Muscle of back (tissue), 13 donors: ENCODE results near the gene ACTL9. TPM values are rescaled to one million over a fixed set of nuclear protein-coding genes. Genes with fewer than 3 reads are reported as not detected.
"Not testable (repeated sequence)": the region's sequence is repeated elsewhere in the genome, so short reads cannot be mapped to it uniquely, and the experiment has no call there.

ENCODE experiments used
- DNase-seq, 3 donors: peaks; one replicate each; pipeline versions ENCODE4 v3.0.0 to v3.0.0-alpha.2; 2013
- long read RNA-seq, 9 donors: transcript quantifications; one replicate each; lab custom pipeline, GENCODE V29; 2026
- polyA plus RNA-seq, 10 donors: library from polyadenylated mRNA; unstranded; fragments of 120-200 nt; gene quantifications; one replicate each; pipeline ENCODE4 v1.2.1, GENCODE V29; 2013; ENCODE audit not compliant: insufficient read length in 10 of 10

Gene ACTL9, protein sequence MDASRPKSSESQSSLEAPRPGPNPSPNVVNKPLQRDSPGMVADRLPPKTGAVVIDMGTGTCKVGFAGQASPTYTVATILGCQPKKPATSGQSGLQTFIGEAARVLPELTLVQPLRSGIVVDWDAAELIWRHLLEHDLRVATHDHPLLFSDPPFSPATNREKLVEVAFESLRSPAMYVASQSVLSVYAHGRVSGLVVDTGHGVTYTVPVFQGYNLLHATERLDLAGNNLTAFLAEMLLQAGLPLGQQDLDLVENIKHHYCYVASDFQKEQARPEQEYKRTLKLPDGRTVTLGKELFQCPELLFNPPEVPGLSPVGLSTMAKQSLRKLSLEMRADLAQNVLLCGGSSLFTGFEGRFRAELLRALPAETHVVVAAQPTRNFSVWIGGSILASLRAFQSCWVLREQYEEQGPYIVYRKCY
- polyA plus RNA-seq = not detected
- long read RNA-seq, donor 1 = 0 reads
- long read RNA-seq, donor 2 = 0 reads
- long read RNA-seq, donor 3, partial matches to known transcripts = 0 of 1 reads
- long read RNA-seq, donor 3, other reads (novel, unspliced or antisense) = 0 of 1 reads
- long read RNA-seq, donor 4 = 0 reads
- long read RNA-seq, donor 5 = 0 reads
- long read RNA-seq, donor 6 = 0 reads
- long read RNA-seq, donor 7 = 0 reads
- long read RNA-seq, donor 8 = 0 reads
- long read RNA-seq, donor 9 = 0 reads

DNA sequence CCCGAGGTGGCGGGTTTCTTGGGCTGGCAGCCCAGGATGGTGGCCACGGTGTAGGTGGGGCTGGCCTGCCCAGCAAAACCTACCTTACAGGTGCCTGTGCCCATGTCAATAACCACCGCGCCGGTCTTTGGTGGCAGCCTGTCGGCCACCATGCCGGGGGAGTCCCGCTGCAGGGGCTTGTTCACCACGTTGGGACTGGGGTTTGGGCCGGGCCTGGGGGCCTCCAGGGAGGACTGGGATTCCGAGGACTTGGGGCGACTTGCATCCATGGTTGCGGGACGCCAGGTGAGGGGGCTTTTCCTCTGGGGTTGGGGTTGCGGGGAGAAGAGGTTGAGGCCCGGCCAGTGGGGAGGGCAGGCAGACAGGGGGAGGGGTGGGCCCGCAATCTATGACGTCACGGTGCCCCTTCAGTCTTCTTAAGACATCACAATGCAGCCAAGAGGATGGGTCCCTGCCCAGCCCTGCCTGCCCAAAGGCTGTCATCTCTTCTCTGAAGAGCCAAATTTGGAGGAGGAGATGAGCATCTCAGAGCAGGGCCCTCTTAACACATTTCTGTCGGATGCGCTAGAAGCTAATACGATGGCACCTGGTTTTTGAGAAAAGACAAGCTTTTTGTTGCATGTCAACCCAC is at the start of gene ACTL9:
Gene ACTL9 (minus strand): TSS at position 363 of the 631 bp plus-strand sequence. CDS start 94 bp downstream, at position 269.
- DNase-seq = no peak

DNA sequence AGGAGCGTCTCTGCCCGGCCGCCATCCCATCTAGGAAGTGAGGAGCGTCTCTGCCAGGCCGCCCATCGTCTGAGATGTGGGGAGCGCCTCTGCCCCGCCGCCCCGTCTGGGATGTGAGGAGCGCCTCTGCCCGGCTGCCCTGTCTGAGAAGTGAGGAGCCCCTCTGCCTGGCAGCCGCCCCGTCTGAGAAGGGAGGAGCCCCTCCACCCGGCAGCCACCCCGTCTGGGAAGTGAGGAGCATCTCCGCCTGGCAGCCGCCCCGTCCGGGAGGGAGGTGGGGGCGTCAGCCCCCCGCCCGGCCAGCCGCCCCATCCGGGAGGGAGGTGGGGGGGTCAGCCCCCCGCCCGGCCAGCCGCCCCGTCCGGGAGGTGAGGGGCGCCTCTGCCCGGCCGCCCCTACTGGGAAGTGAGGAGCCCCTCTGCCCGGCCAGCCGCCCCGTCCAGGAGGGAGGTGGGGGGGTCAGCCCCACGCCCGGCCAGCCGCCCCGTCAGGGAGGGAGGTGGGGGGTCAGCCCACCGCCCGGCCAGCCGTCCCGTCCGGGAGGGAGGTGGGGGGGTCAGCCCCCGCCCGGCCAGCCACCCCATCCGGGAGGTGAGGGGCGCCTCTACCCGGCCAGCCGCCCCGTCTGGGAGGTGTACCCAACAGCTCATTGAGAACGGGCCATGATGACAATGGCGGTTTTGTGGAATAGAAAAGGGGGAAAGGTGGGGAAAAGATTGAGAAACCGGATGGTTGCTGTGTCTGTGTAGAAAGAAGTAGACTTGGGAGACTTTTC is 40.9 kb upstream of the ACTL9 start:
- not testable (repeated sequence) for DNase-seq

DNA sequence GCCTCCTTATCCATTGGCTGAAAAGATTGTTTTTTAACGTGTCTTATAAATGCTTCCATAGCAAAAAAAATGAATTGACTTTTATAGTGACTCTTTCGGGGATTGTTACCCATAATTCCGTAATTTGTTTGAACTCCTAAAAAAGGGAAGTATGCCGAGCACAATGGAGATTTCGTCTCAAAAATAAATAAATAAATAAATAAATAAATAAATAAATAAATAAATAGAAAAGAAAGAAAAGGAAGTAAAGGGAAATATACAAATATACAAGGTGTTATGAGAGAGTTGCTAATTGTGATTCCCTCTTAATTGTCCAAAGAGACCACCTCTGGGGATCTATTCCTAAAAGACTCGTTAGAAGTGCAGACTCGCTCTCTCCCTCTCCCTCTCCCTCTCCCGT is 39.8 kb upstream of the ACTL9 start:
- DNase-seq = no peak

DNA sequence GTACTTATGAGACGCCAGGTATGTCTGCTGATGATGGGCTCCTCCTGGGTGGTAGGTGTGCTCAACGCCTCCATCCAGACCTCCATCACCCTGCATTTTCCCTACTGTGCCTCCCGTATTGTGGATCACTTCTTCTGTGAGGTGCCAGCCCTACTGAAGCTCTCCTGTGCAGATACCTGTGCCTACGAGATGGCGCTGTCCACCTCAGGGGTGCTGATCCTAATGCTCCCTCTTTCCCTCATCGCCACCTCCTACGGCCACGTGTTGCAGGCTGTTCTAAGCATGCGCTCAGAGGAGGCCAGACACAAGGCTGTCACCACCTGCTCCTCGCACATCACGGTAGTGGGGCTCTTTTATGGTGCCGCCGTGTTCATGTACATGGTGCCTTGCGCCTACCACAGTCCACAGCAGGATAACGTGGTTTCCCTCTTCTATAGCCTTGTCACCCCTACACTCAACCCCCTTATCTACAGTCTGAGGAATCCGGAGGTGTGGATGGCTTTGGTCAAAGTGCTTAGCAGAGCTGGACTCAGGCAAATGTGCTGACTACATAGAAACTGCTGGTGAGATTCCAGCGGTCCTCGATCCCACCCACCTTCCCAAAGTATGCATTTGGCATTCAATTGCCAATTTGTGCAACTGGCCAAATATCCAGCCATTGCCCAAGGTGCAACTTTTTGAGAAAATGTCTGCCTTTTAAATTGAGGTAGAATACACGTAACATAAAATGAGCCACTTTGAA is 33.0 kb upstream of the ACTL9 start:
- no peak for DNase-seq

DNA sequence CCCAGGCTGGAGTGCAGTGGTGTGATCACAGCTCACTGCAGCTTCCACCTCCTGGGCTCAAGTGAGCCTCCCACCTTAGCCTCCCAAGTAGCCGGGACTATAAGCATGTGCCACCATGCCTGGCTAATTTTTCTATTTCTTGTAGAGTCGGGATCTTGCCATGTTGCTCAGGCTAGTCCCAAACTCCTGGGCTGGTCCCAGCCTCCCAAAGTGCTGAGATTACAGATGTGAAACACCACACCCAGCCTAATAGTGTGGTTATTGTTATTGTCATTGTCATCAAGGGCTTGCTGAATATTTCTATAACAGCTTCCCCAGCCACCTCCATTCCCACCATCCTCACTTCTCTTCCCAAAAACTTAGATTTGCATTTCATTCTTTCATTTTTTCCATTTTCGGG is 25.7 kb upstream of the ACTL9 start:
- DNase-seq = no peak

DNA sequence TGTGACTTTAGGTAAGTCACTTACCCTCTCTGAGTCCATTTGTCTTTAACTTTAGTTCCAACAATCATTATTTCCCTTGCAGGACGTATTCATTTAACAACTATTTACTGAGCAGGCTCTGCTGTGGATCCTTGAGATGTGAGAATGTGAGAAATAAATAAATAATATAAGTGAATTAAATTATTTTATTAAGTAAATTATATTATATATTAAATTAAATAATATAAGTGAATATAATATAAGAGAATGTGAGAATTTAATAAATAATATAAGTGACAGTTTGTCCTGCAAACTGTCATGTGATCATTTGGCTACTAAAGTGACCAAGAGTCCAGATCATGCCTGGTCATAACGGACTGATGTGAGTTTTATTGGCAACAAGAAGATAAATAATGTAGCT is 23.4 kb upstream of the ACTL9 start:
- DNase-seq = no peak

DNA sequence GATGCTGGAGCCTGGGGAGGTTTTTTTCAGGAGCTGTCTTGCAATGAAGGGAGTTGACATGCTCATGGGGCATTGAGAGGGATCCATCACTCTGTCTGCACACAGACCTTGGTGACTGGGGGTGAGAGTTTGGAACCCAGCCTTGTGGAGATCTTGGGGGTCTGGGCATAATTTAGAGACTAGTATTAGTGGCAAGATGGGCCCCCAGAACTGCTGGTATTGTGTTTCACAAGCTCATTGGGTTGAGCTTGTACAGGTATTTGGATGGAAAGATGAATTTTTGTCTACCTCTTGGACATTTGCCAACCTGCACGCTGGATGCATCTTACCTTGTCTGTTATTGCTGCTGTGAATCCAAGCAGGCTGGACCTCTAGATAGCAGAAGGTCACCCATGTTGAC is 22.7 kb upstream of the ACTL9 start, which contains the start of gene OR2Z1:
Gene OR2Z1 (plus strand): TSS at position 301 of the 400 bp plus-strand sequence. CDS start 9,395 bp downstream, outside the sequence.
- DNase-seq = no peak

DNA sequence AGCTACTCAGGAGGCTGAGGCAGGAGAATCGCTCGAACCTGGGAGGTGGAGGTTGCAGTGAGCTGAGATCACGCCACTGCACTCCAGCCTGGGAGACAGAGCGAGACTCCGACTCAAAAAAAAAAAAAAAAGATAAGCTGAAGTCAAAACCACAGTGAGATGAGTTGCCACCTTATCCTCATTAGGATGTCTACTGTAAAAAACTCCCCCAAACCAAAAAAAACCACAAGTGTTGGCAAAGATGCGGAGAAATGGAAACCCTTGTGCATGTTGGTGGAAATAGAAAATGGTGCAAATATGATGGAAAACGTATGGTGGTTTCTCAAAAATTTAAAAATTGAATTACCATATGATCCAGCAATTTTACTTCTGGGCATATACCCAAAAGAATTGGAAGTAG is 11.7 kb upstream of the ACTL9 start:
- not testable (repeated sequence) for DNase-seq

DNA sequence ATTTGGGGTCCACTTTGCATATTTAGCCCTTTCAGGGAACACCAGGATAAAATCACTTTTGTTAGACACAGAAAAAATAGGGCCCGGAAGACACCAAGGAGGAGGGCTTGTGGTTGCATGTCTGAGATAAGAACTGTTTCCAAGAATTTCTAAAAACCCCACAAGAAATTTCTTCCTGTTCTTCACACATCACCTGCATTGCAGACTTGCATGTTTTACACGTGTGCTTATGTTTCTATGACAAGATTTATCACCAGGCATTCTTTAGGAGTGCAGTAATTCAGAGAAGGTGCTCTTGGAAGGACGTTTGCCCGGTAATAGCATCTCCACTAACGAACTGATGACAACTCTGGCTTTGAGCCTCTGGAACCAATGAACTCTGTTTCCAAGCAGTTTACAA is 7.1 kb upstream of the ACTL9 start:
- DNase-seq = no peak

DNA sequence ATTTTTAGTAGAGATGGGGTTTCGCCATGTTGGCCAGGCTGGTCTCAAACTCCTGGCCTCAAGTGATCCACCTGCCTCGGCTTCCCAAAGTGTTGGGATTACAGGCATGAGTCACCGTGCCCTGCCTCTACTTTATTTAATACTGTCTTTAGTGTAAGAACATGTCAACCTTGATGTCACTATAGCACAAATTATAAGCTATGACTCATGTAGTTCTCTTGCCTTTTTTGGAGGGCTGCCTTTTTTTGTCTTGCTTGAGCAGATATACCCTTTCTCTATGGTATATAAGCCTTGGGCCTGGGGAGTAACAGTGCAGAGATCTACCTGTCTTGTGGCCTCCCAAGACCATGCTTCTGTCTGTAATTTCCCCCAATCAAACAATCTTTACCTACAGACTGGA is 6.7 kb upstream of the ACTL9 start:
- DNase-seq = not testable (repeated sequence)

DNA sequence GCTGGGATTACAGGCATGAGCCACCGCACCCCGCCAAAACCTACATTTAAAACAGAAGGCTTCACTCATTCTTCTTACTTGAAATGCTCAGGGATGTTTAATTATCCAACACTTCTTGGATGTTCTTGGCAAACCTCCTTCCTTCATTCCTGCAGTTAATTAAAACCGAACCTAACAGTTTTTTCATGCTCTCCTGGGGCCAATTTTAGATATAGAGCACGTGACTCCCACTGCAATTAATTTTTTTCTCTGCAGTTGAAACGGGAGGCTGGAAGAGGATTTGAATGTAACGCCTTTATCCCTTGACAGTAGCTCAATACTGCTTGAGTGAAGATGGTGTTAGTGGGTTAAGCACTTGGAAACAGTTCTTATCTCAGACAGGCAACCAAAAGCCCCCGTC is 4.6 kb upstream of the ACTL9 start:
- DNase-seq = no peak

DNA sequence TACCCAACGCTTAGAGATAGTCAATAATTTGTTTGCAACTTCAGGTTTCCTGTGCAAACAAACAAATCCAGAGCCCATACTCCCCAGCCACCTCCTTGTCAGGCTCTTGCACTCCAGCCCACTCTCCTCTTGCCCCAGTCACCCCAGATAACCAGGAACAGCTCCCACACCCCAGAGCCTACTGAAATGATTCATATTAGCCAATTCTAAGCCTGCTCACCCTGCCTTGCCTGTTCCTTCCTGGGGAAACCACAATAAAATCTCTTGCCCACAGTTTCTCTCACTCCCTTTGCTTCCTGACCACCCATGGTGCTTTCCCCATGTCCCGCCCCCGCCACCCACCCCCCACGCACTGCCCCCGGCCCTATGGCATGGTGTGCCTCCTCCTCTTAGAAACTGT is 3.8 kb upstream of the ACTL9 start:
- DNase-seq = no peak

DNA sequence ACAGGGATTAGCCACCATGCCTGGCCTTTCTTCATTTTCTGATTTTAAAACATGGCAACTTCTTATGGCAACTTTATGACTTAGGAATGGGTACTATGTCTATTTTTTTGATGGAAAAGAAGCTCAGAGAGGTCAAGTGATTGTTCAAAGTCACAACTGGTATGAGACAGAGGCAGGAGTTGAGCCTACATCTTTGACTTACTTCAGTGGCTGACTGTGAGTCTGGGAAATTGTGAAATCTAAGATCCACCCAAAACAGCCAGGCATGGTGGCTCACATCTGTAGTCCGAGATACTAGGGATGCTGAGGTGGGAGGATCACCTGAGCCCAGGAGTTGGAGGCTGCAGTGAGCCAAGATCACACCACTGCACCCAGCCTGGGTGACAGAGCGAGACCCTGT is 2.4 kb upstream of the ACTL9 start:
- no peak for DNase-seq

DNA sequence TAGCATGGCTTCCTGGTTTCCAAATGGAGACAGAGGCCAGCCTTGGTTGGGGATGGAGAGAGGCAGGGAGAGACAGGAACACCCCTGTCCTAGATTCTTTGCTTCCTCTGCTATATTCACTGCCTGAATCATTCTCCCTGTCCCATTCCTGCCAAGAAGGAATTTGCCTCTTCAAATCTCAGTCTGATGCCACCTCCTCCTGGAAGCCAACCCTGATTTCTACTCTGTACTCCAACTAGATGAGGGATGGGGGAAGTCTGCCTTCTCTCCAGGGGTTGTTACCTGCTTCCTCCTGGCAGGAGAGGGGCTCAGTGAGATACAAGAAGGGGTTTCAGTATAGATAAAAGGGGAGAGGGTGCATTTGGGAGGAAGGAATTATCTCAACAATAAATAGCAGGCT is 1.3 kb upstream of the ACTL9 start:
- DNase-seq = no peak

DNA sequence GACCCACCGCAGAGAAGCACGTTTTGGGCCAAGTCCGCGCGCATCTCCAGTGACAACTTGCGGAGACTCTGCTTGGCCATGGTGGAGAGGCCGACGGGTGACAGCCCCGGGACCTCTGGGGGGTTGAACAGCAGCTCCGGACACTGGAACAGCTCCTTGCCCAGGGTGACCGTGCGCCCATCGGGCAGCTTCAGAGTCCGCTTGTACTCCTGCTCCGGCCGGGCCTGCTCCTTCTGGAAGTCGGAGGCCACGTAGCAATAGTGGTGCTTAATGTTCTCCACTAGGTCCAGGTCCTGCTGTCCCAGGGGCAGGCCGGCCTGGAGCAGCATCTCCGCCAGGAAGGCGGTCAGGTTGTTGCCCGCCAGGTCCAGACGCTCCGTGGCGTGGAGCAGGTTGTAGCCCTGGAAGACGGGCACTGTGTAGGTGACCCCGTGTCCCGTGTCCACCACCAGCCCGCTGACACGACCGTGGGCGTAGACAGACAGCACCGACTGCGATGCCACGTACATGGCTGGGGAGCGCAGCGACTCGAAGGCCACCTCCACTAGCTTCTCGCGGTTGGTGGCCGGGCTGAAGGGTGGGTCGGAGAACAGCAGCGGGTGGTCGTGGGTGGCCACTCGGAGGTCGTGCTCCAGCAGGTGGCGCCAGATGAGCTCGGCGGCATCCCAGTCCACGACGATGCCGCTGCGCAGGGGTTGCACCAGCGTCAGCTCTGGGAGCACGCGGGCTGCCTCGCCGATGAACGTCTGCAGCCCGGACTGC is 743 bp downstream of the ACTL9 start:
- DNase-seq = no peak

DNA sequence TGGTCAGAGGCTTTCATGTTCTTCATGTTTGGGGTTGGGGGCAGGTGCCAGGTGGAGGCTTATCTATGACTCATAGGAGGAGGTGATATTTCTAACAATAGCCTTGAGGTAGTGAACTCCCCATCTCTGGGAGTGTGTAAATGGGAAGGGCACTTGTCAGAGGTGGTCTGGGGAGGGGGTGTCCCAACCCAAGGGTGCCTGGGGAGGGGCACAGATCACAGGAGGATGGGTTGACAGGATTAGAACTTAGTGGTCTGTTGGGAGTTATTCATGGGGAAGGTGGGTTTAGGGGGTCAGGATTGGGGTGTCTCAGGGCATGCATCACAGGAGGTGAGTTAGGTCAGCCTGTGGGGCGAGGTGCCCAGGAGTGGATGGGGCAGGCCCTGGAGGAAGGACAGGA is 1.6 kb downstream of the ACTL9 start:
- no peak for DNase-seq

DNA sequence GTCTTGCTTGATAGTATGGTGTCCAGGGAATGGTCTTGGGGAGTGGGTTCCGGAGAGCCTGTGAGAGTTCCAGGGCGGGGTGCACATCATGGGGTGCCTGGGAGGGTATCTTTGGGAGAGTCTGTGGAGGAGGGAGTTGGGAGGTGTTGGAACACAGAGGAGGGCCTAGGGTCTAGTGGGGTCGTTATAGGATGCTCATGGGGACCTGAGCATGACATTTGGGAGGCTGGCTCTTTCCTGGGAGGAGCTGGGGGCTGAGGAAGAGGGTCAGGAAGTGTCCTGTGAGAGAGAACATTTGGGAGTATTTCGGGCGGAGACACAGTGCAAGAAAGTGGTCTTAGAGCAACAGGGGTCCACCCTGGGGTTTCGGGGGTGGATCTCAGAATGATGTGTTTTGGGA is 2.7 kb downstream of the ACTL9 start:
- DNase-seq = no peak

DNA sequence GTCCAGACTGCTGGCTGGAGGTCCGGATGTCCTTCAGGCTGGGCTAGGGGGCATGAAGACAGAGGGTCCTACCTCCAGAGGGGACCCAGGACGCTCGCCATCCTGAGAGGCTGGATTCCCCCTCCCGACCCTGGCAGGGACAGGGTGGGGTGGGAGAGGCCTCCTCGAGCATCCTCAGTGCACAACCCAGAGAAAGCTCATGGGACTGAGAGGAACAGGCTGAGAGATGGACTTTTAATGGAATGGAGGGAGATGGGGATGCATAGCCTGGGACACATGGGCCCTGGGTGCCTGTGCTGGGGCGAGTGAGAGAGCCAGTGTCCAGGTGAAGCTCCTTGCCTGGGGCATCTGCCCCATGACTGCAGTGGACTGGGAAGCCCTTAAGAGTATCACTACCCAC is 3.1 kb downstream of the ACTL9 start:
- DNase-seq = no peak

DNA sequence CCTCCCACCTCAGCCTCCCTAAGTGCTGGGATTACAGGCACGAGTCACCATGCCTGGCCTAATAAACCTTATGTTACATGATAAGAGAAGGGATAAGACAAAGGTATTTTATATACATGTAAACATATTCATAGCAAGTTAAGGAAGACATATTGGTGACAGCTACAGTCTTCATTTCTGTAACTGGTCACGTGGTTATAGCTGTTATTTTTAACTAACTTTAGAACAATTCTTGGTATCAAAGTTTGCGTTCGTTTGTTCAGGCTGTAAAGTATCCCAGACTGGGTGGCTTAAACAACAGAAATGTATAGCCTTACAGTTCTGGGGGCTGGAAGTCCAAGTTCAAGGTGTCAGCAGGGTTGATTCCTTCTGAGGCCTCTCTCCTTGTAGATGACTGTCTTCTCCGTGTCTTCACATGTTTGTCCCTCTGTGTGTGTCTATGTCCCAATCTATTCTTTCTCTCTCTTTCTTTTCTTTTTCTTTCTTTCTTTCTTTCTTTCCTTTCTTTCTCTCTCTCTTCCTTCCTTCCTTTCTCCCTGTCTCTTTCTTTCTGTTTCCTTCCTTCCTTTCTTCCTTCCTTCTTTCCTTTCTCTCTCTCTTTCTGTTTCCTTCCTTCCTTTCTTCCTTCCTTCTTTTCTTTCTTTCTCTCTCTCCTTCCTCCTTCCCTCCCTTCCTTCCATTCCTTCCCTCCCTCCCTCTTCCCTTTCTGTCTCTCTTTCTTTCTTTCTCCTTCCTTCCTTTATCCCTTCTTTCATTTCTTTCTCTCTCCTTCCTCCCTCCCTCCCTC is 7.6 kb downstream of the ACTL9 start:
- no peak for DNase-seq

DNA sequence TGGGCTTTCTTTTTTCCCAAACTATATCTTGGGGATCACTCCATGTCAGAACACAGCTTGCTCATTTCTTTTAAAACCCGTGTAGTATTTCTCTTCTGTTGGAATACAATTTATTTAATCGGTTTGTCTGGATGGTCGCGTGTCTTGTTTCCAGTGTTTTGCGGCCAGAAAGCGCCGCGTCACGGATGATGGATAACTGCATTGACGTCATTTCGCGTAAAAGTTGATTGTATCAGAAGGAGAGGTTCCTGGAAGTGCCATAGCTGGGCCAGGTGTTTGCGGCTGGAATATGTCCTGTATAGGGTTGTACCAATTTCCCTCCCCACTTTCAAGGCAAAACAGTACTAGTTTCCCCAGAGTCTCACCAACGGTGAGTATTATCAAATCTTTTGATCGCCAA is 9.7 kb downstream of the ACTL9 start:
- no peak for DNase-seq
